Measurements from ENCODE around the gene WSB2.
"Not testable (repeated sequence)": the region's sequence is repeated elsewhere in the genome, so short reads cannot be mapped to it uniquely, and the experiment has no call there.

WSB2 gene

DNA sequence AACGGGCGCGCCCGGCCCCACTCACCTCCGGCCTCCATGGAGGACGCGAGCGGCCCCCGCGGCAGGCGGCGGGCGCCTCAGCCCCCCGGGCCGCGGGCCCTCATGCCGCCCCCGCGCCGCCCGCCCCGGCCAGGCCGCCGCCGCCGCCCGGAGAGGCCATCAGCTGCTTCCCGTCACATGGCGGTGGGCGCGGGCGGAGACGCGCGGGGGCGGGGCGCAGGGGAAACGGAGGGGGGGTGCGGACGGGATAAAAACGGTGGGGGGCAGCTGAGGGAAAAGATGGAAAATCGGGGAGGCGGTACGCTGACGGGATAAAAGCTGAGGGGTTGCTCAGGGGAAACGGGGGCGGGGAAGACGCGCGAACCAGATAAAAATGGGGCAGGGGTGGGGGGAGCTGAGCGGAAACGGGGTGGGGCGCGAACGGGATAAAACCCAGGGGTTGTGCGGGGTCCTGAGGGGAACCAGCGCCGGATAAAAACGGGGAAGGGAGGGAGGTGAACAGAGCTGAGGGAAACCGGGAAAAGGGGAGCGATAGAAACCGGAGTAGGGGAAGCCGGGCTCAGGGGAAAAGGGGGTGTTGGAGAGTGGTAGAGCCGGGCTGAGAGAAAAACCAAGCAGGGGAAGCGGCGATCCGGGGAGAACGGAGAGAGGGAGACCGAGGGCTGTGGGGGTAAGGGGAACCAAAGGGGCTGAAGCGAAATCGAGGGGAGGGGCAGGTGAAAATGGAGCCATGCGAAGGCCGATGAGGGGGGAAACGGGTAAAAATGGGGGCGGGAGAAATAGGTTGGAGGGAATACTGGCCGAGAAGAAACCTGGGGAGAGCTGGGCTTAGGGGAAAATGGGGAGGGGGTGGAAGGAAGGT lies at the start of gene WSB2:
Gene WSB2 (minus strand): TSS at position 169 of the 862 bp plus-strand sequence. CDS start 131 bp downstream, at position 38.
- DNase-seq (ENCODE audit: low read depth): peak; percentile 39

DNA sequence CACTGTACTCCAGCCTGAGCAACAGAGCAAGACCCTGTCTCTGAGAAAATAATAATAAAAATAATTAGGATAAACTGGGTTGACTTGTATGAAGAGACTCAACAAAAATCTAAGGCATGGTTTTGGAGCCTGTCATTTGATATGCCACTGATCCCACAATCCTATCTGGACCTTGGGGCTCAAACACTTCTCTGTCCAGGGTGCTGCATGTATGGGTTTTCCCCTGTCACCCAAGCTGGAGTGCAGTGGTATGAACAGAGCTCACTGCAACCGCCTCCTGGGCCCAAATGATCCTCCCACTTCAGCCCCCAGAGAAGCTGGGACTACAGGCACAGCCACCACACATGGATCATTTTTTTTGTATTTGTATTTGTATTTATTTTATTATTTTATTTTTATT lies 48.1 kb upstream of the WSB2 start:
- no peak for DNase-seq (ENCODE audit: low read depth)

GRCh38 chr12:118107694-118108093 lies 46.7 kb upstream of the WSB2 start:
- DNase-seq (ENCODE audit: low read depth): no peak

- DNase-seq (ENCODE audit: low read depth): no peak
Measured at GRCh38 chr12:118107011-118107410, 46.0 kb upstream of the WSB2 start.

- DNase-seq (ENCODE audit: low read depth): no peak
Measured at GRCh38 chr12:118103601-118104382, 42.8 kb upstream of the WSB2 start, which contains the start of gene VSIG10. TSS of gene VSIG10 (minus strand) at chr12:118104011. CDS start at chr12:118103671, 340 bp downstream.

GRCh38 chr12:118103201-118103600 lies 42.2 kb upstream of the WSB2 start:
- no peak for DNase-seq (ENCODE audit: low read depth)

- DNase-seq (ENCODE audit: low read depth): no peak
Measured at GRCh38 chr12:118102609-118103008, 41.6 kb upstream of the WSB2 start.

GRCh38 chr12:118102070-118102469 lies 41.1 kb upstream of the WSB2 start:
- no peak for DNase-seq (ENCODE audit: low read depth)

DNA sequence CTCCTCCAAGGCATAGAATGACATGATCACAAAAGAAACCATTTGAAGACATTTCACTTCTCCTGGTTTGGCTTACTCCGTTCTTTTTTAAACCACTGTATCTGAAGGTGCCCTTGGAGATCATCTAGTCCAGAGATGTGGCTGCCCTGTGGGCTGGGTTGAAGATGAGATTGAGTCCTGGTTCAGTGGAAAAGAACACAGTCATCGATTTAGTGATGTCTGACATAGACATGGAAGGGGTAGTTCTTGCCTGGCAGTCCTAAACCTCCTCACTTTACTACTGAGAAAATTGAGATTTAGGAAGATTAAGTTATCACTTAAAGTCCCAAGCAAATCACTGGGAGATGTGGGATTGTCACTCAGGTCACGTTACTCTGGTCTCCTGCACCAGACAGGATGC lies 40.1 kb upstream of the WSB2 start:
- no peak for DNase-seq (ENCODE audit: low read depth)

DNA sequence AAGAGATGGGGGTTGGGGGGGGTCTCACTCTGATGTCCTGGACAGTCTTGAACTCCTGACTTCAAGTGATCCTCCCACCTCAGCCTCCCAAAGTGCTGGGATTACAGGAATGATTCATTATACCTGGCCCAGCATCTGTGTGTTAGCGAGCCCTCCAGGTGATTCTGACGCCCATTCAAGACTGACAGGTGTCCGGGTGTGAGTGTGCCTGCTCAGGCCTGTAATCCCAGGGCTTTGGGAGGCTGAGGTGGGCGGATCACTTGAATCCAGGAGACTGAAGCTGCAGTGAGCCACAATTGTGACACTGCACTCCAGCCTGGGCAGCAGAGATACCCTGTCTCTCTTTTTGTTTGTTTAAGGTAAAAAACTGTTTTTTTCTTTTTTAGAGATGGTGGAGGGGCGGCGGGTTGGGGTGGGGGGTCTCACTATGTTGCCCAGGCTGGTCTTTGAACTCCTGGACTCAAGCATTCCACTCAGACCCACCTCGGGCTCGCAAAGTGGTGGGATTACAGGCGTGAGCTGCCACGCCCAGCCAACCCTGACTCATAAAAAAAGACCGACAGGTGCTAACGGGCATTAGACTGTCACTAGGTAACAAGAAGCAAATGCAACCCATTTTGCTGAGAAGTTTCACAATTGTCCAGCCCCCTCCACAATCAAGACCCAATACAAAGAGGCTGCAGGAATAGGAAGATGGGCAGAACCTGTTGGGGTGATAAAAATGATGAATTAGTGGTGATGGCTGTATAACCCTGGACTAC lies 38.1 kb upstream of the WSB2 start:
- no peak for DNase-seq (ENCODE audit: low read depth)

DNA sequence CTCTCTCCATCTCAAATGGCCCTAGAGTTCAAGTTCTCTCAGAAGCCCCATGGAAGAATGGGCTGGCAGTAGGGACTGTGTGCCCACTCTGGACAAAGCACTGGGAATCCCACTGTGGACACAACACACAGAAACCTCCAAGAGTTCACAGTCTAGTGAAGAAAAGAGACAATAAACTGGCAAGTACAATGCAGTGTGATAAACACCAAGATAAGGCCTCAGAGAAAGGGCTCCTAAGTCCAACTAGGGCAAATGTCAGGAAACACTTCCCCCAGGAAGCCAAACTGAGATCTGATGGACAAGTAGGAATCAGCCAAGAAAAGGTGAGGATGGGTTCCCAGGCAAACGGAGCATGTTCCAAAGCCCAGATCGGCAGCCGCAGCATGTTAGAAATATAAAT lies 37.4 kb upstream of the WSB2 start:
- no peak for DNase-seq (ENCODE audit: low read depth)

DNA sequence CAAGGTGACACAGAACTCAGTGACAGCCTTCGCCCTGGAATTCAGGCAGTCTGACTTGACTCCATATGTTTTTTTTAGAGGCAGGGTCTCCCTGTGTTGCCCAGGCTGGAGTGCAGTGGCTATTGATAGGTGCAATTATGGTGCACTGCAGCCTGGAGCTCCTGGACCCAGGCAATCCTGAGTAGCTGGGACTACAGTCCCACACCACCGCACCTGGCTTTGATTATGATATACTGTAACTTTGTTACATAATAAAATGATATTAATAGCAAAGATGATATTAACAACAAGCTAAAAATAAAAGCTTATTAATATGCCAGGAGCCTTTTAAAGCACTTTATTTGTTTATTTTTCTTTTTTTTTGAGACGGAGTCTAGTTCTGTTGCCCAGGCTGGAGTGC lies 33.1 kb upstream of the WSB2 start:
- DNase-seq (ENCODE audit: low read depth): no peak

DNA sequence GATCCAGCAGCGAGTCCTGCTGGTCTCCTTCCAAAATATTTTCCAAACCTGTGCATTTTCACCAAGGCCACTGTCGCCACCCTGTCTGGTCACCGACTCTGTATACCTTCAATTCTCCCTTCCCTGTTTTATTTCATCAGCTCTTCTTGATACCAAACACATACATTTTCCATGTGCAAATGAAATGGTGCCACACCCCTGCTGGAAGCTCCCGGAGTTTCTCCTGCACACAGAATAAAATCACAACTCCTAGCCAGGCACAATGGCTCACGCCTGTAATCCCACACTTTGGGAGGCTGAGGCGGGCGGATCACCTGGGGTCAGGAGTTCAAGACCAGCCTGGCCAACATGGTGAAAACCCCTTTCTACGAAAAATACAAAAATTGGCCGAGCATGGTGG lies 28.8 kb upstream of the WSB2 start:
- DNase-seq (ENCODE audit: low read depth): no peak

DNA sequence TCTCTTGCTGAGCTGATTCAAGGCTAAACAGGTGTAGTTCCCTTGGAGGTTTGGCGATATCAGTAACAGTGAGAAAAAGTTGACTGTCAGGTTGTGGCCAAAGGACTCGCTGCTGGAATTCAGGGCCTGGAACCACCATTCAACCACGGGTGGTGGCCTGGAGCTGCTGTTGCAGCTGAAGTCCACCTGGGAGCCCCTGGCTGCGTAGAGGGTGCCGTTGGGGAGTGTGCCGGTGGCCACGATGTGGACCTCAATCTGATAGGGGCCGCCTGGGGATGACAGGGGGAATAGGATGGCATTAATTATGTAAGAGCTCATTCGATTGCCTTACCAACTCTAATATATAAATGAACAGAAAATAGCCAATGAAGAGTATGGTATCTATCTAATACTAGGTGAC lies 21.2 kb upstream of the WSB2 start:
- no peak for DNase-seq (ENCODE audit: low read depth)

- not testable (repeated sequence) for DNase-seq (ENCODE audit: low read depth)
Measured at GRCh38 chr12:118081521-118081920, 20.5 kb upstream of the WSB2 start.

DNA sequence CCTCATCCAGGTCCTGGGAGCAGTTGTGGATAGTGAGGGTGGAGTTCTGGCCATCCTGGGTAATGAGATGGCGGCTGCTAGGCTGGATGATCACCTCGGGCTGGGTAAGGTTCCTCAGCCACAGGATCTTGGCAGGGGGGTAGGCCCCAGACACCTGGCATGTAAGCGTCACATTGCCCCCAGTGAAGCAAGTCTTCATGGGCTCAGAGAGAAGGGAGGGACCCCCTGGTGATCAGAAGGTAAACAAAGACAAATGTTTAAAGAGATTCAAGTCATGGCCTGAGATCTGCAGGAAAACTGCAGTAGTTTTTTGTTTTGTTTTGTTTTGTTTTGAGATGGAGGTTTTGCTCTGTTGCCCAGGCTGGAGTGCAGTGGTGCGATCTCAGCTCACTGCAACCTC lies 12.8 kb upstream of the WSB2 start:
- DNase-seq (ENCODE audit: low read depth): no peak

GRCh38 chr12:118070650-118071049 lies 9.7 kb upstream of the WSB2 start:
- no peak for DNase-seq (ENCODE audit: low read depth)

- no peak for DNase-seq (ENCODE audit: low read depth)
Measured at GRCh38 chr12:118068445-118068844, 7.5 kb upstream of the WSB2 start.

DNA sequence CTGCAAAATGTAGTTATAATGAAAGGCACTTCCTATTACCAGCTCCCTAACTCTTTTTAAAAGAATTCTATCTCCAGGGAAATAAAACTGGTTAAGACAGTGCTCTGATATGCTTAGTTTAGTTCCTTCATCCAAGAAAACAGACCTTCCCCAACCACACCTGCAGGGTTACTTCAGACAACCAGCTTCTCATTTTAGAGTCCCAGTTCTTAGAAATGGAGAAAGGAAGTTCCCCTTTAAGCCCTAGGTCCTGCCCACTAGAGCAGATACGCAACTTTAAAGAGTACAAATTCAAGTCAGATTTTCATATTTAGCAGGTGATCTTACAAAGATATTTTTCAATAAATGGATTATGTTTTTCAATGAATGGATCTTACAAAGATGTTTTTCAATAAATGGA lies 4.4 kb upstream of the WSB2 start:
- no peak for DNase-seq (ENCODE audit: low read depth)

- no peak for DNase-seq (ENCODE audit: low read depth)
Measured at GRCh38 chr12:118064608-118065007, 3.6 kb upstream of the WSB2 start.

DNA sequence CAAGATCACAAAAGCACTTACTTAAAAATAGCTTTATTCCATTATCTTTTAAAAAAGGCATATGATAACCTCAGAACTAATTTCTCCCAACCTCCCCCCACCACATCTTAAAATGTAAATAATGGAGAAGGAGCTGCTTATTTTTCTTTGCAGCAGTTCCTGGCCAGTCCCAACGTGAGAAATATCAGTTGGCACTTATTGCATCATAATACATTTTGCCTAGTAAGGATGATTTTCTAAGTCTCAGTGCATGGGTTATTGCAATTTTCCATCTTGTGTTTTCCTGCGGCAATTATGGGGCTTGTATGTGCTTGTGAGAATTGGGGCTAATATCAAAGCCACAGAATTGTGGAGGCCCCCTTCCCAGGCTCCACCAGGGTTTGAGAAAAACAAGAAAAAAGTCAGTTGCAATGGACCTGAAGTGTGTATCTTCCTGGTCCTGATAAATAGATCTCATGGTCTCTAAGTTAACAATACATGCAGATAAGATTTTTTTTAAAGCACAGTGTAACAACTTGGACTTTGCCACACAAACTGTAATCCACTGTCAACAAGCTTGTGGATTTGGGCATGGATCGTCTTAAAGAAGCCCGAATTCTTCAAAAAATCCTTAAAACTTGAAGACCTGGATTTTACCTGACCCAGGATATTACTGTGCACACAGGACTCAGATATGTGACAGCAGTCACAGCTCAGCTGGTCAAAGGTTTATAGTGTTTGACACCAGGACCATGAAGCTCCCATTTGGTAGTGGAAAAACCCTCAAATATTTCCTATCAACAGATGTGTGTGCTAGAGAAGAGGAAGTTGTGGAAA lies 2.8 kb upstream of the WSB2 start:
- no peak for DNase-seq (ENCODE audit: low read depth)

Data from activated T-cell treated with anti-CD3 and anti-CD28 coated beads for 1 hour (primary cell).